LNCAP (cell line): ENCODE measurements around the gene TSR1.

Source experiments
- TF ChIP-seq, protein P1 (sequence below): fragments of 450-650 bp; IDR thresholded peaks from 2 replicates; pipeline ENCODE4 v1.5.1; 2017; ENCODE audit warnings: mild to moderate bottlenecking

The TSR1 gene

DNA sequence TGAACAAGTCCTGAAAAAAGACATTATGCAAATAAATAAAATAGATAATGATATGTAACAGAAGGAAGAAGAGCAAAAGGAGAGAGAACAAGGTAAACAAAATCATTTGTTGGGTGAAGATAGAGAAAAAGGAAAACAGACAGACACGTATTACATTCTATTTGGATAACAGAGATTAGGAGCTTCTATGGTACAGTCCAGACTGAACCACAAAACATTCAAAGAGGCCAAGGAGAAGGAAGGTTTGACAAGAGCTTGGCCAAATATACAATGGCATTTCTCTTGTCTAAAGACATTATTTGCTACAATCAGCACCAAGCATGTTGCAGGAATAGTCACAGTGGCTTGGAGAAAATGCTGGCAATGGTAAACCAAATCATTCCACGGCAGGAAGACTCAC lies 61.8 kb downstream of the TSR1 start:
- TF ChIP-seq, protein P1, sequence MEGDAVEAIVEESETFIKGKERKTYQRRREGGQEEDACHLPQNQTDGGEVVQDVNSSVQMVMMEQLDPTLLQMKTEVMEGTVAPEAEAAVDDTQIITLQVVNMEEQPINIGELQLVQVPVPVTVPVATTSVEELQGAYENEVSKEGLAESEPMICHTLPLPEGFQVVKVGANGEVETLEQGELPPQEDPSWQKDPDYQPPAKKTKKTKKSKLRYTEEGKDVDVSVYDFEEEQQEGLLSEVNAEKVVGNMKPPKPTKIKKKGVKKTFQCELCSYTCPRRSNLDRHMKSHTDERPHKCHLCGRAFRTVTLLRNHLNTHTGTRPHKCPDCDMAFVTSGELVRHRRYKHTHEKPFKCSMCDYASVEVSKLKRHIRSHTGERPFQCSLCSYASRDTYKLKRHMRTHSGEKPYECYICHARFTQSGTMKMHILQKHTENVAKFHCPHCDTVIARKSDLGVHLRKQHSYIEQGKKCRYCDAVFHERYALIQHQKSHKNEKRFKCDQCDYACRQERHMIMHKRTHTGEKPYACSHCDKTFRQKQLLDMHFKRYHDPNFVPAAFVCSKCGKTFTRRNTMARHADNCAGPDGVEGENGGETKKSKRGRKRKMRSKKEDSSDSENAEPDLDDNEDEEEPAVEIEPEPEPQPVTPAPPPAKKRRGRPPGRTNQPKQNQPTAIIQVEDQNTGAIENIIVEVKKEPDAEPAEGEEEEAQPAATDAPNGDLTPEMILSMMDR: no peak
